Measurements from ENCODE around the gene OR1N1. TPM values are rescaled to one million over a fixed set of nuclear protein-coding genes. Genes with fewer than 3 reads are reported as not detected.

The OR1N1 gene
- total RNA-seq, 1 experiment from 2014 or later = not detected

- Histone ChIP-seq H3K27ac (no peak within 1 kb of the TSS), H3K79me2 (ENCODE audit: low read depth) (no peaks in the 10 kb centered on the region), H4K20me1 (ENCODE audit: insufficient read depth) (no peaks in the 10 kb centered on the region), H3K9me3 (ENCODE audit: insufficient read depth, low read depth) (no peaks in the 10 kb centered on the region), H3F3A (ENCODE audit: insufficient read depth, low read depth) (no peaks in the 10 kb centered on the region), H3K9me2 (ENCODE audit: insufficient read depth) (no peaks in the 10 kb centered on the region), H3K36me3 (ENCODE audit: low read depth) (no peaks in the 10 kb centered on the region), H3K4me3 (no peak within 1 kb of the TSS), H3K4me1 (replicated peaks; ENCODE audit: insufficient read depth) (no peaks in the 10 kb centered on the region), H2AFZ (no peak within 1 kb of the TSS), H3K4me2 (no peak within 1 kb of the TSS), H3K27me3 (ENCODE audit: insufficient read depth, low read depth) (peaks cover 69% of the 10 kb centered on the region)
- TF ChIP-seq EZH2 (IDR thresholded peaks at IDR 0.05; ENCODE audit: low read depth) = no peak
- TF ChIP-seq CTCF (conservative IDR thresholded peaks at IDR 0.05) = no peak
- DNase-seq = no peak
- CTCF ChIA-PET = no interaction called here
- no TSS peak for BruUV-seq (replicated peaks)
- POLR2A ChIA-PET (ENCODE audit: unreplicated experiment) = no interaction called here
- intact Hi-C loops (cut with micrococcal nuclease; ENCODE audit: unreplicated experiment) = no loop called here
Measured at GRCh38 chr9:122477826-122478225, 49.3 kb downstream of the OR1N1 start, which contains the start of gene OR1J1. Gene OR1J1, minus strand, starts transcription at chr9:122477926. Its CDS starts 0 bp downstream, at chr9:122477926.

DNA sequence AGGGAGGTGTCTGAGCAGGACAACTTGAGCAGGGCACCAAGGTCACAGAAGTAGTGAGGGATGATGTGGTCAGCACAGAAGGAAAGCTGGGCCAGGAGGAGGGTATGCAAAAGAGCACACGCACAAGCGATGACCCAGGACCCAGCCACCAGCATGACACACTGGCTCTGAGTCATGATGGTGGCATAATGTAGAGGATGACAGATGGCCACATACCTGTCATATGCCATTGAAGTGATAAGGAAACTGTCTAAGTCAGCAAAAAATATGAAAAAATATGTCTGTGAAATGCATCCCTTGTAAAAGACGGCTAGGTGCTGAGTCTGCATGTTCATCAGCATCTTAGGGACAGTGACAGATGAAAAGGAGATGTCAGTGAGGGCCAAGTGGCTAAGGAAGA, 49.7 kb downstream of the OR1N1 start:
- H3K9me3 ChIP-seq (ENCODE audit: insufficient read depth, low read depth) = no peaks in the 10 kb centered on the region
- peaks cover 71% of the 10 kb centered on the region for H3K27me3 ChIP-seq (ENCODE audit: insufficient read depth, low read depth)
- BruUV-seq (replicated peaks) = no TSS peak
- no peak overlapping the region for H3K27ac ChIP-seq
- TF ChIP-seq EZH2 (IDR thresholded peaks at IDR 0.05; ENCODE audit: low read depth) (no peak), CTCF (conservative IDR thresholded peaks at IDR 0.05) (no peak)
- DNase-seq = no peak
- no peaks in the 10 kb centered on the region for H3K9me2 ChIP-seq (ENCODE audit: insufficient read depth)
- H3K4me3 ChIP-seq = no peak overlapping the region
- H2AFZ ChIP-seq = no peak overlapping the region
- no peak overlapping the region for H3K4me2 ChIP-seq
- no peaks in the 10 kb centered on the region for H3F3A ChIP-seq (ENCODE audit: insufficient read depth, low read depth)
- H3K79me2 ChIP-seq (ENCODE audit: low read depth) = no peaks in the 10 kb centered on the region
- H4K20me1 ChIP-seq (ENCODE audit: insufficient read depth) = no peaks in the 10 kb centered on the region
- intact Hi-C loops (cut with micrococcal nuclease; ENCODE audit: unreplicated experiment) = no loop called here
- ChIA-PET CTCF (no interaction called here), POLR2A (ENCODE audit: unreplicated experiment) (no interaction called here)
- no peaks in the 10 kb centered on the region for H3K4me1 ChIP-seq (replicated peaks; ENCODE audit: insufficient read depth)
- no peaks in the 10 kb centered on the region for H3K36me3 ChIP-seq (ENCODE audit: low read depth)

Other genes with a start within 250 kb of the OR1N1 start
- 1.8 TPM in 2 replicates for gene PTGS1, start 156.3 kb downstream of the OR1N1 start, total RNA-seq (2021)
- gene OR1J1, start 49.4 kb downstream of the OR1N1 start, total RNA-seq (2021) = not detected in 2 replicates
- gene OR1J2, start 16.5 kb downstream of the OR1N1 start, total RNA-seq (2021) = not detected in 2 replicates
- not detected in 2 replicates for gene OR1J4, start 8.2 kb downstream of the OR1N1 start, total RNA-seq (2021)
- not detected in 2 replicates for gene OR1N2, start 25.8 kb upstream of the OR1N1 start, total RNA-seq (2021)
- not detected in 2 replicates for gene OR1L8, start 56.1 kb upstream of the OR1N1 start, total RNA-seq (2021)
- not detected in 2 replicates for gene OR1Q1, start 87.4 kb upstream of the OR1N1 start, total RNA-seq (2021)
- not detected in 2 replicates for gene OR1B1, start 130.3 kb upstream of the OR1N1 start, total RNA-seq (2021)
- gene OR1L1, start 134.4 kb upstream of the OR1N1 start, total RNA-seq (2021) = not detected in 2 replicates
- not detected in 2 replicates for gene OR1L3, start 147.8 kb upstream of the OR1N1 start, total RNA-seq (2021)
- gene OR1L4, start 196.7 kb upstream of the OR1N1 start, total RNA-seq (2021) = not detected in 2 replicates
- gene OR1L6, start 215.0 kb upstream of the OR1N1 start, total RNA-seq (2021) = not detected in 2 replicates